ENCODE measurements around the gene B9D1.

The B9D1 gene

DNA sequence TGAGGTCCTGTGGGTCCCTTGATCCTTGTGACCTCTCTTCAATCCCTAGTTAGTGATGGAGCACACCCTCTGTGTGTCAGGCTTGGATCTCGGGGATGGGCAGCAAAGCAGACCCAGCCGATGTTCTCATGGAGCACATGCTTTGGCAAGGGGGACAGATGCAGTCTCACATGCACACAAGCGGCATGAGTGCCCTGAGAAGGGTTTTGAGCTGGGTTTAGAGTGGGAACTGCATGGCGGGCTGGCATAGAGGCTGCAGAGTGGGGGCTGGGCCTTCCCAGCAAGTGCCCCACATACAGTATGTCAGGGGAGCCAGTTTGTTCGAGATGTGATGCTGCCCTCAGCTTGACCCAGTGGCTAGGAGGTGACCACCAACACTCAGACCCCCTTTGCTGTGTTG lies 41.6 kb downstream of the B9D1 start:
- TF ChIP-seq, protein P1, sequence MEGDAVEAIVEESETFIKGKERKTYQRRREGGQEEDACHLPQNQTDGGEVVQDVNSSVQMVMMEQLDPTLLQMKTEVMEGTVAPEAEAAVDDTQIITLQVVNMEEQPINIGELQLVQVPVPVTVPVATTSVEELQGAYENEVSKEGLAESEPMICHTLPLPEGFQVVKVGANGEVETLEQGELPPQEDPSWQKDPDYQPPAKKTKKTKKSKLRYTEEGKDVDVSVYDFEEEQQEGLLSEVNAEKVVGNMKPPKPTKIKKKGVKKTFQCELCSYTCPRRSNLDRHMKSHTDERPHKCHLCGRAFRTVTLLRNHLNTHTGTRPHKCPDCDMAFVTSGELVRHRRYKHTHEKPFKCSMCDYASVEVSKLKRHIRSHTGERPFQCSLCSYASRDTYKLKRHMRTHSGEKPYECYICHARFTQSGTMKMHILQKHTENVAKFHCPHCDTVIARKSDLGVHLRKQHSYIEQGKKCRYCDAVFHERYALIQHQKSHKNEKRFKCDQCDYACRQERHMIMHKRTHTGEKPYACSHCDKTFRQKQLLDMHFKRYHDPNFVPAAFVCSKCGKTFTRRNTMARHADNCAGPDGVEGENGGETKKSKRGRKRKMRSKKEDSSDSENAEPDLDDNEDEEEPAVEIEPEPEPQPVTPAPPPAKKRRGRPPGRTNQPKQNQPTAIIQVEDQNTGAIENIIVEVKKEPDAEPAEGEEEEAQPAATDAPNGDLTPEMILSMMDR (IDR thresholded peaks at IDR 0.05; ENCODE audit: low read depth, low read length, missing control alignments): no peak

DNA sequence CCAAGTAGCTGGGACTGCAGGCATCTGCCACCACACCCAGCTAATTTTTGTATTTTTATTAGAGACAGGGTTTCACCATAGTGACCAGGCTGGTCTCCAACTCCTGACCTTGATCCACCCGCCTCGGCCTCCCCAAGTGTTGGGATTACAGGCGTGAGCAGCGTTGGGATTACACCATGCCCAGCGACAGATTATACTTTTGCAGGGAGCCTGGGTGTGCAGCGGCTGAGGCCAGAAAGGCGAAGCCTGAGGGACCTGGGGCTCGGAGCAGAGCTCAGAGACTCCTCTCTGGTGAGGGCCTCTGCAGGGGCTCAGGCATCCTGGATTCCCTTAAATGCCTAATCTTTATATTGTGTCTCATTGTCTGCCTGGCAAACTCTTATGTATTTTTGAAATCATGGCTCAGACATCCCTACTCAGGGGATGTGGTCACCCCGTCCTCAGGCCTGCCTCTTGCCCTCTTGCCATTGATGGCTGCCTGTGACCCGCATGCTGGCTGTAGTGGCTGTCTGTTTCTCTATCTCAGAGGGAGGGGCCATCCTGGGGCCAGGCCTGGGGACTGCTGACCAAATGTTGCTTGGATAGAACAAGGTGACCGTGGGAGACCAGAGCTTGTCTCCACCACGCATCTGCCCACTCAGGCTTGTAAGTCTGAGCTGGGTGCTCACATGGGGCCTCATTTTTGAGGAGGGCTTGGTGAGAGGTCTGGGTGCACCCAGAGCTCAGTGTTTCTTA lies 42.6 kb downstream of the B9D1 start:
- TF ChIP-seq, protein P1 (IDR thresholded peaks at IDR 0.05; ENCODE audit: low read depth, low read length, missing control alignments): no peak
- H3K4me3 ChIP-seq (ENCODE audit: low read depth, low read length): no peak overlapping the region
- DNase-seq (ENCODE audit: low read depth): no peak

More for the DNA sequence above, 41.6 kb downstream of the B9D1 start:
- no peak for DNase-seq (ENCODE audit: low read depth)
- no peak overlapping the region for H3K4me3 ChIP-seq (ENCODE audit: low read depth, low read length)

DNA sequence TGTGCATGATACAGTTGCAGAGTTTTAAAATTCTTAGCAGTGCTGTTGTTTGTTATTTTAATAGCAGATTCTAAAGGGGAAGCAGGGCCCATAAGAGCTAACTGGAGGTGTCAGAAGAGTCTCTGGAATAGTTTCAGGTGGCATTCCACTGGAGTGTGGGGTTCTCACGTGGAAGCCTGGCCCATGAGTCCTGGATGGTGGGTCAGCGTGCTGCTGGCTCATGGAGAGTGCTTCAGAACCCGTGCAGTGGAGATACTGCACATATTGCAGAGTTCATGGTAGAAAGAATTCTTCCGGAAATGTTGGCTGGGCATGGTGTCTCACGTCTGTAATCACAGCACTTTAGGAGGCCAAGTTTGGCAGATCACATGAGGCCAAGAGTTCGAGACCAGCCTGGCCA lies 43.9 kb downstream of the B9D1 start:
- no peak for DNase-seq (ENCODE audit: low read depth)
- H3K4me3 ChIP-seq (ENCODE audit: low read depth, low read length): no peak overlapping the region
- TF ChIP-seq, protein P1 (IDR thresholded peaks at IDR 0.05; ENCODE audit: low read depth, low read length, missing control alignments): no peak

DNA sequence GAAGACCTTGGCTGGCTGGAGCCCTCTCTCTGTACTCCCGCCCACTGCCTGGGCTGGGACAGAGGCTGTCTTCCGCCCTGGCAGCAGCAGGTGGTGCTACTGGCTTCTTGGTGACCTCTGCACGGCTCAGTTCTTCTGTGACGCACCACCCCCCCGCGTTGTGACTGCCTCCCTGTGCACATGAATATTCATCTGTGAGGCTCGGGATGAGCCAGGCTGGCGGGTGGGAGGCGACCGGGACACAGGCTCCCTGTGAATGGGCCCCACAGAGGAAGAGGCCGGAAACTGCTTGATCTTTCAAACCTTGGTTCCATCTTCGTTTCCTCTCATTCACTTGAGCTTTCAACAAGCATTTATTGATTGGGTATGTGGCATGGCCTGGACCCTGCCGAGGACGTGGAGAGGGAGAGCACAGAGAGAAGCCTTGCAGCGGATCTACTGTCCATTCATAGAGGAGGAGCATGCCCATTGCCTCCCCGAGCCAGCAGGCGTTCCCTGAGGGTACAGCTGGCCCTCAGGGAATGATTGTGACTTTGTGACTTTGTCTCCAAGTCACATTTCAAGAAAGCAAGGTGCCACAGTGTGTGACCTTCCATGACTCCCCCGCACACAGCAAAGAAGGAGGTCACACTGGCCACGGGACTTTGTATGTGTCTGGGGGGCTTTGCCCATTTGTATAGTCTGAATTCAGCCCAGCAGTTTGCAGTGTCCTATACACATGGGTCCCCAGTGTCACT lies 45.0 kb downstream of the B9D1 start:
- TF ChIP-seq, protein P1 (IDR thresholded peaks at IDR 0.05; ENCODE audit: low read depth, low read length, missing control alignments): peak; percentile 55
- no peak overlapping the region for H3K4me3 ChIP-seq (ENCODE audit: low read depth, low read length)
- DNase-seq (ENCODE audit: low read depth): peak; percentile 24

DNA sequence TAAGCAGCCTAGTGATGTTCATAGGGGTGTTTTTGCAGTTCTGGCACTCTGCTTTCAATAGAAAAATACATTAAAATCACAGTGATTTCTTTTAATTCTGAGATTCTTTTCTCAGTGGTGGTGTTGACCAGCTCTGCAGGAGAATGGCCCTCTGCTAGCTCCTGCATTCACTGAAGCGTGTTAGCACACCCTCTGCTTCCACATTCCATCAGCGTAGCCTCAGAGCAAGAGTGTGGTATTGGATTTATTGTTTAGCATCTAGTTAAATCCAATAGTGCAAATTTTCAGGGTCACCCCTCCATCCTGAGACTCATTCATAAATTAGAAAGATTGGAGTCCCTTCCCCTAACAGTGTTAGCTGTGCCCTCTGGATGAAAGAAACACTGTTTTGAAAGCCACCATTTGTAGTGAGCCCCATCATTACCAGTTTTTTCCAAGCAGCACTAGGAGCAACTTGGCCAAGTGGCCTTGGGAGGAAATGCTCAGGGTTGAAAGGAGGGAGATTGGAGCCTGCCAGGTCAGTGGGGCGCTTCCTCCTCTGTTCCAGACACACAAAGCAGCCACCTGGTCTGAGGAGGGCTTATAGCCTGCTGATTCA lies 45.7 kb downstream of the B9D1 start:
- no peak overlapping the region for H3K4me3 ChIP-seq (ENCODE audit: low read depth, low read length)
- TF ChIP-seq, protein P1 (IDR thresholded peaks at IDR 0.05; ENCODE audit: low read depth, low read length, missing control alignments): no peak
- DNase-seq (ENCODE audit: low read depth): no peak

DNA sequence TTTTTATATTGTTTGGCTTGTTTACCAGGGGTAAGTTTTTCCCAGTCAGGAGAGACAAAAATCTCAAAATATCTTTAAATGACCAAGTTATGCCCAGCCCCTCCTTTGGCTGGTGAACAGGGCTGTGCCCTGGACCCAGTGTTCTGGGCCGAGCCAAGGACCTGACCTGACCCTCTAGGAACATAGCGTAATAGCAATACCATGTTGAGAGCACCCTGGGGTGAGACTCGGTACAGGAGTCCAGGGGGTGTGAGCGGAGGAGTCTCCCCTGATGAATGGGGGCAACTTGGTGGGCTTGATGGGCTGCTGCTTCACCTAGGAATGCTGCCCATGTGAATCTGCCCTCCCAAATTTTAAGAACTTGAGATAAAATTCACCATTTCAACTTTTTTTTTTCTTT lies 47.4 kb downstream of the B9D1 start:
- H3K4me3 ChIP-seq (ENCODE audit: low read depth, low read length): no peak overlapping the region
- TF ChIP-seq, protein P1 (IDR thresholded peaks at IDR 0.05; ENCODE audit: low read depth, low read length, missing control alignments): no peak
- DNase-seq (ENCODE audit: low read depth): no peak

Measured in GM12864 (cell line).